Activated B cell treated with CpG ODN at 0.5 μM for 24 hours (primary cell): ENCODE data around the gene SPTBN5. TPM values are rescaled to one million over a fixed set of nuclear protein-coding genes. Genes with fewer than 3 reads are reported as not detected.

Experiments used
- ATAC-seq: fragments of 200-7000 bp; cut with Tn5 transposase; one replicate; pipeline ENCODE4 v1.10.0; 2021; ENCODE audit warnings: low read depth, mild to moderate bottlenecking, moderate library complexity
- CTCF ChIA-PET: fragments of 350-600 bp; sonication (Branson Sonifier 250); formaldehyde crosslinking; loops from one replicate; lab custom pipeline; 2021; ENCODE audit warnings: antibody characterized with exemption; lab: Charles Lee
- POLR2A ChIA-PET: fragments of 350-600 bp; sonication (Branson Sonifier 250); formaldehyde crosslinking; loops from one replicate; lab custom pipeline; 2021; ENCODE audit warnings: antibody characterized with exemption; lab: Charles Lee
- DNase-seq: peaks from one replicate; pipeline ENCODE4 v3.0.0; 2022
- H3K27ac Mint-ChIP-seq: one replicate; pipeline ENCODE4 v1.8.0; 2020; ENCODE audit warnings: mixed read lengths
- H3K27me3 Mint-ChIP-seq: one replicate; pipeline ENCODE4 v1.8.0; 2021; ENCODE audit warnings: mixed read lengths
- H3K36me3 Mint-ChIP-seq: one replicate; pipeline ENCODE4 v1.8.0; 2021; ENCODE audit warnings: low read depth, mixed read lengths
- H3K4me1 Mint-ChIP-seq: one replicate; pipeline ENCODE4 v1.8.0; 2021; ENCODE audit warnings: mixed read lengths
- H3K4me3 Mint-ChIP-seq: one replicate; pipeline ENCODE4 v1.8.0; 2020; ENCODE audit warnings: mild to moderate bottlenecking, mixed read lengths
- H3K9me3 Mint-ChIP-seq: one replicate; pipeline ENCODE4 v1.8.0; 2020; ENCODE audit warnings: mixed read lengths
- CTCF ChIP-seq: fragments of 200-600 bp; IDR thresholded peaks from one replicate; pipeline ENCODE4 v1.8.0; 2022; ENCODE audit warnings: antibody characterized with exemption, mild to moderate bottlenecking
- intact Hi-C: fragments of 100-400 bp; cut with micrococcal nuclease; formaldehyde crosslinking; loops from one replicate; pipeline ENCODE4 v1.15.1; 2024
- total RNA-seq: library from RNA; stranded (reverse); gene quantifications from 2 replicates; pipeline ENCODE4 v1.2.3, GENCODE V29; 2022

Gene SPTBN5
- total RNA-seq, 1 donor from 2014 or later, result 1.1 TPM

- CTCF ChIA-PET, result interaction anchor here (0.8 to 2.3 kb wide), 3 partner anchors 9 to 121 kb away, joined by 3 to 16 read pairs (median 3); partner anchors contain the start of gene MAPKBP1
- H3K36me3 Mint-ChIP-seq, result peaks cover 19% of the 10 kb centered on the region
- intact Hi-C loops, result loop anchor here (1.0 to 2.0 kb wide), 3 partner anchors 9 to 66 kb away; partner anchors contain the start of gene JMJD7
- POLR2A ChIA-PET, result interaction anchor here (0.5 to 2.5 kb wide), 10 partner anchors 10 to 1743 kb away, joined by 3 to 11 read pairs (median 4); partner anchors contain the start of genes EHD4 and MAPKBP1
- peaks cover 44% of the 10 kb centered on the region for H3K4me1 Mint-ChIP-seq
- DNase-seq (peak; percentile 68), ATAC-seq (peak; percentile 99)
- H3K9me3 Mint-ChIP-seq, result no peaks in the 10 kb centered on the region
- no peaks in the 10 kb centered on the region for H3K27me3 Mint-ChIP-seq
- peak overlapping the region; percentile 79 for H3K4me3 Mint-ChIP-seq
- TF ChIP-seq CTCF, result no peak
- peak overlapping the region; percentile 81 for H3K27ac Mint-ChIP-seq
Observed at GRCh38 chr15:41894791-41895463, 1.1 kb upstream of the SPTBN5 start.

GRCh38 chr15:41894251-41894790, 468 bp upstream of the SPTBN5 start:
- peak overlapping the region; percentile 79 for H3K4me3 Mint-ChIP-seq
- TF ChIP-seq CTCF, result no peak
- DNase-seq, result no peak
- POLR2A ChIA-PET, result interaction anchor here (0.7 to 2.5 kb wide), 6 partner anchors 10 to 493 kb away, joined by 3 to 11 read pairs (median 6); partner anchors contain the start of genes EHD4 and MAPKBP1
- CTCF ChIA-PET, result interaction anchor here (0.8 to 2.3 kb wide), 2 partner anchors 10 to 55 kb away, joined by 3 to 16 read pairs; no protein-coding TSS in a partner anchor
- no peaks in the 10 kb centered on the region for H3K9me3 Mint-ChIP-seq
- intact Hi-C loops, result loop anchor here (2.0 kb wide), 2 partner anchors 34 to 66 kb away; partner anchors contain the start of gene JMJD7
- ATAC-seq, result no peak
- peak overlapping the region; percentile 81 for H3K27ac Mint-ChIP-seq
- no peaks in the 10 kb centered on the region for H3K27me3 Mint-ChIP-seq
- peaks cover 47% of the 10 kb centered on the region for H3K4me1 Mint-ChIP-seq
- H3K36me3 Mint-ChIP-seq, result peaks cover 16% of the 10 kb centered on the region

GRCh38 chr15:41892621-41893421, 1.0 kb downstream of the SPTBN5 start:
- intact Hi-C loops, result no loop called here
- POLR2A ChIA-PET, result interaction anchor here (0.8 to 2.5 kb wide), 3 partner anchors 11 to 36 kb away, joined by 3 to 8 read pairs (median 3); no protein-coding TSS in a partner anchor
- H3K4me3 Mint-ChIP-seq, result no peak overlapping the region
- no peak for TF ChIP-seq CTCF
- no peak for DNase-seq
- peak overlapping the region; percentile 46 for H3K27ac Mint-ChIP-seq
- peaks cover 6% of the 10 kb centered on the region for H3K36me3 Mint-ChIP-seq
- H3K9me3 Mint-ChIP-seq, result no peaks in the 10 kb centered on the region
- no peak for ATAC-seq
- CTCF ChIA-PET, result interaction anchor here (0.6 to 2.4 kb wide), 6 partner anchors 9 to 119 kb away, joined by 3 to 9 read pairs (median 4); partner anchors contain the start of gene MAPKBP1
- no peaks in the 10 kb centered on the region for H3K27me3 Mint-ChIP-seq
- H3K4me1 Mint-ChIP-seq, result peaks cover 62% of the 10 kb centered on the region

- ChIA-PET CTCF (interaction anchor here (1.8 to 2.4 kb wide), 3 partner anchors 10 to 118 kb away, joined by 4 to 9 read pairs (median 4); partner anchors contain the start of gene MAPKBP1), POLR2A (interaction anchor here (0.5 to 0.8 kb wide), 2 partner anchors 11 to 562 kb away, joined by 3 to 4 read pairs; no protein-coding TSS in a partner anchor)
- intact Hi-C loops, result no loop called here
- Mint-ChIP-seq H3K9me3 (no peaks in the 10 kb centered on the region), H3K4me1 (peaks cover 66% of the 10 kb centered on the region), H3K4me3 (no peak overlapping the region), H3K27ac (no peak overlapping the region), H3K36me3 (no peaks in the 10 kb centered on the region), H3K27me3 (no peaks in the 10 kb centered on the region)
- ATAC-seq (no peak), DNase-seq (no peak)
- no peak for TF ChIP-seq CTCF
Observed at GRCh38 chr15:41891946-41892345, 1.9 kb downstream of the SPTBN5 start.
